ENCODE measurements around the gene DCTN3.

Gene DCTN3

GRCh38 chr9:34623374-34624235 is 3.3 kb upstream of the DCTN3 start:
- DNase-seq (ENCODE audit: low read depth in 2 of 2) = no peak

- DNase-seq (ENCODE audit: low read depth in 2 of 2) = no peak
Observed at GRCh38 chr9:34615132-34615531, 5.2 kb downstream of the DCTN3 start.

- DNase-seq (ENCODE audit: low read depth in 2 of 2) = peak; percentile 34 to 44
Observed at GRCh38 chr9:34612788-34613390, 7.4 kb downstream of the DCTN3 start.

DNA sequence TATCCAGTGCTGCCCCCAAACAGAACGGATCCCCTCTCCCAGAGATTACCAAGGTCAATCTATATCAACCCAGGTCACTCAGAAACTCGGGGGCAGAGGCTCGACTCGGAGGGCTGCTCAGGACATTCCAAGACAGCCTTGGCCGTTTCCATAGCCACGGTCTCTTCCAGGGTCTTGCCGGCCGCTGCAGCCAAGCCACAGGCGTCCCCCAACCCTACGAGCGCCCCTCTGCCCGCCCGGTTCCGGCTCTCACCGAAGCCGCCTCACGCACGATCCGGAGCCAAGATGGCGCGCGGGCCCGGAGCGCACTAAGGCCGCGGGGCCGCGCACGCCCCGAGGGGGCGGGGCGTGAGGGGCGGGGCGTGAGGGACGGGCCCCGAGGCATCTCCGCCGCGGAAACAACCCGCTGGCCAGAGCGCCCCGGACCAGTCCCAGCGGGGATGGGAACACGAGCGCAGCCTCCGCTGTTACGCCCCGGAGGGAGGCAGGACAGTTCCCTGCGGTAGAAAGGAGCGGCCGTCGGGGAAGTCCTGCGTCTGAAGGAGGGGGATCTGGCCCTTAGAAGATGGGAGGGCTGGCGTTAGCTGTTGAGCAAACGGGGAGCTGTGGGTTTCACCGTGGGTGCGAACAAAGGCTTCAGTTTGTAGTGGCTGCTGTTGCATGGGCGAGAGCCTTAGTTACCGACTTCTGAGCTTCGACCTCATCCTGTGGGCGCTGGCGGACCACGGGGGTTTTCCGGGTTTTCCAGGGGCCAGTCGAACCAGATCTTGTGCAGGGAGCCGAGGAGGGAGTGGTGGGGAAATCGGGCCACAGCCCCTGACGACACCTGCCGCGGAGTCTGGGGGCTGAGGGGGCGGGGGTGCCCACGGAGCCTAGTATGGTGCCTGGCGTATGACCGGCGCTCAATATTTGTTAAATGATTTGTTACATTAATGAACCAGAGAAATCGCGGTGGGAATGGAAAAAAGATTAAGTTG is 8.2 kb downstream of the DCTN3 start, which contains the start of gene RPP25L:
RPP25L (minus strand) TSS at position 287 of the 977 bp plus-strand sequence. CDS start 801 bp downstream, outside the sequence.
- DNase-seq (ENCODE audit: low read depth in 2 of 2) = peak; percentile 60 to 81

GRCh38 chr9:34611251-34611810 is 9.0 kb downstream of the DCTN3 start:
- no peak for DNase-seq (ENCODE audit: low read depth in 2 of 2)

GRCh38 chr9:34610434-34611206 is 9.7 kb downstream of the DCTN3 start:
- DNase-seq (ENCODE audit: low read depth in 2 of 2) = no peak

DNA sequence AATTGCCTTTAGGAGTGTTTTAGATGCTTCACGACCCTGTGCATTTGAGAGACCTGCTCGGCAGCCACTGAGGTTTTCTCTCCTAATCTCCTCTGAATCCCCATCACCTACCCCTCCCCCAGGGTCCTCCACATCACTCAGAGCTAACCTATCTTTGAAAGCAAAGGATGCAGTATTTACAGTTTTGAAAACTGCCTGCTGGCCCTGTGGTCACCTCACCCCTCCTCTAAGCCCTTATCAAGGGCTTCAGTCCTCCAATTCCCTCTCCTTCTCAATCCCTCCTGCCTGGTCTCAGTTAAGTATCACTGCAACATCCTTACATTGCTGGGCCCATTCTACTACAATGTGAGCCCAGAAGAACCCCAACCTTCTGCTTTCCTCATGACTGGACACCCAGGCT is 13.0 kb downstream of the DCTN3 start:
- no peak for DNase-seq (ENCODE audit: low read depth in 2 of 2)

DNA sequence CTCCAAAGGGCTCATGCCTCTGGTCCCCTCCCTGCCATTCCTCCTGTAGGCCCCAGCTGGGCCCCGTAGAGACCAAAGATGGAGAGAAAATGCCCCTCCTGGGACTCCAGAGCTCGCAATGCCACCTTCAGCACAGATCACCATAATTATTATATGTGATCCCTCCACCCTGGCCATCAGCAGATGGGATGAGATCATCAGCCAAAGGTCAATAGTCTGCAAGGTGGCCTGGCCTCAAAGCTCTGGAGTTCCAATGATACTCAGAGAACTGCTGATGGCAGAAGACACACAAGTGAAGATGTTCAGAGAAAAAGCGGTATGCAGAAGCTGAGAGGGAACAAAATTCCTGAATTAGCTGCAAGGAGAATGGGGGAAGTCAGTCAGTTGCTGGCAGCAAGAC is 13.4 kb downstream of the DCTN3 start:
- DNase-seq (ENCODE audit: low read depth in 2 of 2) = no peak

DNA sequence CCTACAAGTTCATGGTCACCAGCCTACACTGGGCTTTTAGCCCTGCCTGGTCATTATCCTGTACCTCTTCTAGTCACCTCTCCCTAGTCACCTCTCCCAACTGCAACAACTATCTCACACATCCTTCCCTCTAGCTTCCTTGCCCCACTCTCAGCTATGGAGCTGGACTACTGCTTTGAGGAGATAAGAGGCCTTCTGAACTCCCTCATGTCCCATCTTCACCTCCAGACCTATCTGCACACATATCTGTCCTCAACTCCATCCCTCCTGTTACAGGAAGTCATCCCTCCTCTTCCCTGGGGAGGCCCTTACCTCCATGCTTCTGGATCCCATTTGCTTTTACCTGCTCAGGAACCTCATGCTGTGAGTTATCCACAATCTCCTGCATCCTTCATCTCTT is 14.1 kb downstream of the DCTN3 start:
- DNase-seq (ENCODE audit: low read depth in 2 of 2) = no peak

- DNase-seq (ENCODE audit: low read depth in 2 of 2) = peak; percentile 56 to 72
Observed at GRCh38 chr9:34603610-34604231, 16.6 kb downstream of the DCTN3 start.

GRCh38 chr9:34601937-34602573 is 18.2 kb downstream of the DCTN3 start:
- no peak for DNase-seq (ENCODE audit: low read depth in 2 of 2)

GRCh38 chr9:34600908-34601307 is 19.4 kb downstream of the DCTN3 start:
- no peak for DNase-seq (ENCODE audit: low read depth in 2 of 2)

- DNase-seq (ENCODE audit: low read depth in 2 of 2) = no peak
Observed at GRCh38 chr9:34599546-34599945, 20.7 kb downstream of the DCTN3 start.

- no peak for DNase-seq (ENCODE audit: low read depth in 2 of 2)
Observed at GRCh38 chr9:34594177-34594576, 26.1 kb downstream of the DCTN3 start.

DNA sequence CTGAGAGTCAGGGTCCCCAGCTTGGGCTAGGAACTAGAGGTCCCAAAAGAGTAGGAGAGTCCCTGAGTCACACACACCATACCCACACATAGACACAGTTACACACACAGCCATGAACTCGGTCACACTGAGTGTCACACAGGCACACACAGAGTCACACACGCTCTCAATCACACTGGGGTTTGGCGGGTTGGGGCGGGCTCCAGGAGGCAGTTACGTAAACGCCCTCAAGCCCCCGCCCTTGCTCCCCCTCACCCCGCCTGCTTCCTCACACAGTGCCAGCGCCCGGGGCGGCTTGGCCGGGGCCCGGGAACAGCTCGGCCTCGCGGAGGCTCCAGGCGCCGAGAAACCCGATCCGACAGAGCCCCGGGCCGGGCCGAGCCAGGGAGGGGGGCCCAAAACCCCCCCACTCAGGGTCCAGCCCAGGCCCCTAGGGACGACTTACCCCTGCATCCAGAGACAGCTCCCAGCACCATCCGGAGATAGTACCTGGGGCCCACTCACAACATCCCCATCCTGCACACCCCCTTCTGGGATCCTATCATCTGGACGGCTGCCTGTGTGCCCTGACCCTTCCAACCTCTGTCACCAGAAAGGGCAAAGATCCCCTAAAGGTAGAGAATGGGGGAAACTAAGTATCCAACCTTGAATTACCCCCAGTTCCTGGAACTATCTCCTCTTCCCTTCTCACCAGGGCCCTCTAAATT is 27.2 kb downstream of the DCTN3 start:
- DNase-seq (ENCODE audit: low read depth in 2 of 2) = no peak

DNA sequence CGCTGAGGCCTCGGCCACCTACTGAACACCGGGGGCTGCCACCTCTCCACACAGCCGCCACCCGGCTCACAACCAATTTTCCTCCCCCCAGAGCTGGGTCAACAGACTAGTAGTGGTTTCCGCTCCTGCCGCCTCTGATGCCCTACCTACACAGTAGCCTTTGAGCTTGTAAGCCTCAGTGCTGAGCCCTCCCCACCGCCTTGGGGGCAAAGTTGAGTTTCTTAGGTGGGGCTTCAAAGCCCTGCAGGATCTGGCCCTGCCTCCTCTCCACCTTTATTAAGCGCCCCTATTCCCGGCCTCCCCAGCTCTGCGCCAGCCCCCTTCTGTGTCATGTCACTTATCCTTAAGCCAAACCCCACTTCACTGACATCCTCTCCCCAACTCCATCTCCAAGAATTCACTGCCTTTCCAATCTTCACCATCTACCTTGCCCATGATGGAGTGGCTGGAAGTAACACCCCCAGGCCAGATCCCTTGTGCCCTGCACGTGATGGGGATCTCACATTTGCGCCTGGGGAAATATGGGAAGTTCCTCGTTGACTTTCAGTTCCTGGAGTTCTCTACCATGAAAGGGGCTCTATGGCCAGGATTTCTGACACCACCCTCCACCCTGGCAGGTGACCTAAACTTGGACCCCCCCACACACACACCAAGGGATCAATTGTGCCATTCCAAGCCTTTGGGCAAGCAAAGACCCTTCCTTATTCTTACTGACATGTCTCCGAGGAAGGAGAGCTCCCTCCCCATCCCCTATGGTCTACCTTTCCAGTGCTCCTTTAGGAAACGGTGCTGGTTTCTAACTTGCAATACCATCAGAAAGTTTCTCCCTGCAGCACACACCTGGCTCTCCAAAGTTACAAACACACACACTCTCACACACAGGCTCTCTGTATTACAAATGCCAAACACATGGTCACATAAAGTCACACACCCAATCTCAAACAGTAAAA is 28.1 kb downstream of the DCTN3 start:
- DNase-seq (ENCODE audit: low read depth in 2 of 2) = no peak

GRCh38 chr9:34591248-34591916 is 28.9 kb downstream of the DCTN3 start:
- DNase-seq (ENCODE audit: low read depth in 2 of 2) = peak; percentile 49 to 72

Data from stimulated activated CD4-positive, alpha-beta T cell treated with anti-CD3 and anti-CD28 coated beads, Interleukin-1b, Interleukin-23, amount 100 ng/mL, for 1 hour (primary cell).